OCI-LY7 (cell line): Measurements from ENCODE around the gene PALLD.

Experiments used
- EZH2phosphoT487 ChIP-seq: fragments of 200-600 bp; sonication (generic); IDR thresholded peaks from 2 replicates; pipeline ENCODE4 v1.6.1; 2018; ENCODE audit warnings: low read depth, borderline replicate concordance, mild to moderate bottlenecking, mixed run types, antibody characterized with exemption, low read length, moderate library complexity, mixed read lengths
- TF ChIP-seq, protein P1 (sequence below): fragments of 200-600 bp; sonication (generic); conservative IDR thresholded peaks from 2 replicates; pipeline ENCODE4 v1.5.1; 2014; ENCODE audit warnings: mild to moderate bottlenecking, antibody characterized with exemption, low read length, moderate library complexity, mixed read lengths

DNA sequence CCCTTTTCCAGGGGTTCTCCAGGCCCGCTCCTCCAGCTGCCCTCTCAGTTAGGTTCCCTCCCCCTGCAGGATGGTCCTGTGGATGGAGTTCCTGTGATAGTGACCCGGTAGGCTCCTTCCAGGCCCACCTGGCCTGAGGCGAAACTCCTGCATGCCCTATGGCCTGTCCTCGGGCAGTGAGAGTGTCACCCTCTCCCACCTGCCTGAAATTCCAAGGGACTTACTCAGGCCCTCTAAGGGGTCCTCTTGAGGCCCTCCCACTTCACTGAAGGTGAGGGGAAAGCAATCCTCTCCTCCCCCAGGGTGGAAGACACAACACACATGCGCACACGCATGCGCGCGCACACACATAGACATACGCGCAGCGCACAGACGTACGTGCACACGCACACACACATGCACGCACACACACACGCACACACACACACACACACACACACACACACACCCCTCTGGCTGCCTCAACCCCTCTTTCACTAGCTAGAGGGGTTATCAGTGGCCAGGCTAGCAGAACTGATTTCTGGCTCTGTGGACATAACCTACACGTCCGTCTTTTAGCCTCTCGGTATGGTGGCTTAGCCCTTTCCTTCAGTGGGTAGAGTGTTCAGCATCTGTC is 297.3 kb downstream of the PALLD start:
- TF ChIP-seq EZH2phosphoT487, result no peak
- TF ChIP-seq, protein P1, sequence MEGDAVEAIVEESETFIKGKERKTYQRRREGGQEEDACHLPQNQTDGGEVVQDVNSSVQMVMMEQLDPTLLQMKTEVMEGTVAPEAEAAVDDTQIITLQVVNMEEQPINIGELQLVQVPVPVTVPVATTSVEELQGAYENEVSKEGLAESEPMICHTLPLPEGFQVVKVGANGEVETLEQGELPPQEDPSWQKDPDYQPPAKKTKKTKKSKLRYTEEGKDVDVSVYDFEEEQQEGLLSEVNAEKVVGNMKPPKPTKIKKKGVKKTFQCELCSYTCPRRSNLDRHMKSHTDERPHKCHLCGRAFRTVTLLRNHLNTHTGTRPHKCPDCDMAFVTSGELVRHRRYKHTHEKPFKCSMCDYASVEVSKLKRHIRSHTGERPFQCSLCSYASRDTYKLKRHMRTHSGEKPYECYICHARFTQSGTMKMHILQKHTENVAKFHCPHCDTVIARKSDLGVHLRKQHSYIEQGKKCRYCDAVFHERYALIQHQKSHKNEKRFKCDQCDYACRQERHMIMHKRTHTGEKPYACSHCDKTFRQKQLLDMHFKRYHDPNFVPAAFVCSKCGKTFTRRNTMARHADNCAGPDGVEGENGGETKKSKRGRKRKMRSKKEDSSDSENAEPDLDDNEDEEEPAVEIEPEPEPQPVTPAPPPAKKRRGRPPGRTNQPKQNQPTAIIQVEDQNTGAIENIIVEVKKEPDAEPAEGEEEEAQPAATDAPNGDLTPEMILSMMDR, result no peak
